Activated CD8-positive, alpha-beta memory T cell treated with anti-CD3 and anti-CD28 coated beads, Interleukin-2, amount 50 U/mL, for 1 hour (primary cell): ENCODE data around the gene DNAJB2.
"Not testable (repeated sequence)": the region's sequence is repeated elsewhere in the genome, so short reads cannot be mapped to it uniquely, and the experiment has no call there.

Experiments
- DNase-seq: peaks from one replicate; pipeline ENCODE4 v3.0.0-alpha.2; 2020; ENCODE audit errors: extremely low read depth

DNAJB2 gene

GRCh38 chr2:219300022-219300421, 20.9 kb downstream of the DNAJB2 start:
- no peak for DNase-seq

- DNase-seq: no peak
Observed at GRCh38 chr2:219302412-219302968, 23.3 kb downstream of the DNAJB2 start.

- DNase-seq: no peak
Observed at GRCh38 chr2:219304223-219304622, 25.1 kb downstream of the DNAJB2 start.

GRCh38 chr2:219306047-219306446, 26.9 kb downstream of the DNAJB2 start:
- DNase-seq: no peak

GRCh38 chr2:219308142-219309101, 29.3 kb downstream of the DNAJB2 start:
- DNase-seq: no peak

- DNase-seq: no peak
Observed at GRCh38 chr2:219309278-219309677, 30.1 kb downstream of the DNAJB2 start, which contains the start of gene PTPRN. Gene PTPRN (minus strand): TSS chr2:219309401. CDS start chr2:219309332, 69 bp downstream.

GRCh38 chr2:219312683-219313263, 33.6 kb downstream of the DNAJB2 start:
- DNase-seq: not testable (repeated sequence)

- no peak for DNase-seq
Observed at GRCh38 chr2:219314804-219315468, 35.8 kb downstream of the DNAJB2 start.

GRCh38 chr2:219323434-219323833, 44.3 kb downstream of the DNAJB2 start:
- DNase-seq: no peak

GRCh38 chr2:219325136-219325535, 46.0 kb downstream of the DNAJB2 start:
- DNase-seq: no peak

- DNase-seq: no peak
Observed at GRCh38 chr2:219325657-219326315, 46.6 kb downstream of the DNAJB2 start.

- DNase-seq: no peak
Observed at GRCh38 chr2:219327719-219328118, 48.6 kb downstream of the DNAJB2 start.

GRCh38 chr2:219331560-219332213, 52.5 kb downstream of the DNAJB2 start:
- no peak for DNase-seq

GRCh38 chr2:219332542-219332941, 53.4 kb downstream of the DNAJB2 start, which contains the start of gene RESP18:
Gene RESP18 (minus strand): TSS chr2:219332744.
- DNase-seq: no peak

GRCh38 chr2:219334076-219334475, 54.9 kb downstream of the DNAJB2 start:
- DNase-seq: no peak

- DNase-seq: no peak
Observed at GRCh38 chr2:219335373-219335786, 56.2 kb downstream of the DNAJB2 start.
